Activated naive CD4-positive, alpha-beta T cell treated with anti-CD3 and anti-CD28 coated beads, Interleukin-2, amount 50 U/mL, for 72 hours (primary cell): Measurements from ENCODE around the gene KRCC1. TPM values are rescaled to one million over a fixed set of nuclear protein-coding genes. Genes with fewer than 3 reads are reported as not detected.

Source experiments
- ATAC-seq, 2 donors: fragments of 150-1000 bp; cut with Tn5 transposase; 2 replicates each; pipeline ENCODE4 v1.10.0; 2021; ENCODE audit warnings: mild to moderate bottlenecking in 2 of 2, moderate library complexity in 2 of 2
- DNase-seq, 2 donors: peaks; one replicate each; pipeline ENCODE4 v3.0.0; 2021 to 2022; ENCODE audit warnings: low spot score in 2 of 2
- H3K27ac Mint-ChIP-seq, 2 donors: one replicate each; pipeline ENCODE4 v1.8.0; 2022; ENCODE audit warnings: mild to moderate bottlenecking in 2 of 2, mixed read lengths in 2 of 2
- H3K36me3 Mint-ChIP-seq, 2 donors: one replicate each; pipeline ENCODE4 v1.8.0; 2022; ENCODE audit warnings: mixed read lengths in 2 of 2
- H3K9me3 Mint-ChIP-seq, 2 donors: one replicate each; pipeline ENCODE4 v1.8.0; 2022; ENCODE audit warnings: mixed read lengths in 2 of 2
- total RNA-seq, 2 donors: library from RNA; stranded (reverse); gene quantifications; one replicate each; pipeline ENCODE4 v1.2.3, GENCODE V29; 2022

Gene KRCC1
- total RNA-seq, 2 donors from 2014 or later = 1.3 to 11.7 TPM

GRCh38 chr2:88085099-88085498, 29.5 kb upstream of the KRCC1 start:
- no peak for ATAC-seq
- H3K9me3 Mint-ChIP-seq = no peaks in the 10 kb centered on the region
- peak in 1 of 2 donors; percentile 9 for DNase-seq
- H3K36me3 Mint-ChIP-seq = no peaks in the 10 kb centered on the region
- no peak overlapping the region for H3K27ac Mint-ChIP-seq

- Mint-ChIP-seq H3K9me3 (no peaks in the 10 kb centered on the region), H3K36me3 (no peaks in the 10 kb centered on the region), H3K27ac (no peak overlapping the region)
- ATAC-seq (no peak), DNase-seq (no peak)
These were observed 27.2 kb upstream of the KRCC1 start for GRCh38 chr2:88082781-88083180.

DNA sequence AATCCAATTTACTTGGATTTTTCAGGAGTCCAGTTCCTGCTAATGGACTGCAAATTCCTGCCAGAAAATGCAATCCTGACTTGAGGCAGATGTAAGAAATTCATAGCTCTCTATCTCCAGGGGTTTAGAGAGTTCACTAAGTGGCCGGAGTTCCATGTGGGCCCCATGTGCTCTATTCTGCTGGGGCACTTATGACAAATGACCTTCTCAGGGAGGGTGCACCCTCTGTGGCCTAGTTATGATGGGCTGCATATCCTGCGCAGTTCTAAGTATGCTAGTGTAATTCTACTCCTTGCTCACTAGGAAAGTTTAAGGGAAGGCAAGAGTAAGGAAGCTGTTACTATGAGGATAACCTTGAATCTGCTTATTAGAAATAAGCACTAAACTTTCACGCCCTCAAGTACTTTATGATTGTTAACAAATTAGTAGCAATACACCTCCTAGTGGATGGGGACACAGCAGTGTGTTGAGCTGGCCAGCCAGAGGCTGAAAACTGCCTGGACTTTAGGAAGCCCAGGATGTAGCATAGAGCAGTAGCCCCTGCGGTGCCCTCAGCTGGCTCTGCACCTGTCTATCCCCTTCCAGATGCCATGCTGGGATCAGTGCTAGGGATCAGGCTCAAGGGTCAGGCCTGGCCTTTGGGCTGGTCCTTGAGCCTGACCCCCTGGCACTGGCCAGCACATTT, 26.5 kb upstream of the KRCC1 start:
- DNase-seq (peak in 1 of 2 donors; percentile 31), ATAC-seq (no peak)
- Mint-ChIP-seq H3K9me3 (no peaks in the 10 kb centered on the region), H3K27ac (no peak overlapping the region), H3K36me3 (no peaks in the 10 kb centered on the region)

GRCh38 chr2:88080545-88080944, 25.0 kb upstream of the KRCC1 start:
- ATAC-seq (no peak), DNase-seq (peak in 1 of 2 donors; percentile 7)
- Mint-ChIP-seq H3K27ac (no peak overlapping the region), H3K36me3 (no peaks in the 10 kb centered on the region), H3K9me3 (no peaks in the 10 kb centered on the region)

GRCh38 chr2:88078643-88079172, 23.1 kb upstream of the KRCC1 start:
- no peak for ATAC-seq
- no peak for DNase-seq
- no peaks in the 10 kb centered on the region for H3K36me3 Mint-ChIP-seq
- H3K27ac Mint-ChIP-seq = no peak overlapping the region
- no peaks in the 10 kb centered on the region for H3K9me3 Mint-ChIP-seq

- Mint-ChIP-seq H3K36me3 (no peaks in the 10 kb centered on the region), H3K27ac (no peak overlapping the region), H3K9me3 (no peaks in the 10 kb centered on the region)
- DNase-seq (no peak), ATAC-seq (no peak)
These were observed 21.5 kb upstream of the KRCC1 start for GRCh38 chr2:88077080-88077479.

GRCh38 chr2:88074854-88075292, 19.3 kb upstream of the KRCC1 start:
- H3K9me3 Mint-ChIP-seq = no peaks in the 10 kb centered on the region
- ATAC-seq = no peak

GRCh38 chr2:88074150-88074549, 18.6 kb upstream of the KRCC1 start:
- Mint-ChIP-seq H3K9me3 (no peaks in the 10 kb centered on the region), H3K27ac (no peak overlapping the region), H3K36me3 (no peaks in the 10 kb centered on the region)
- DNase-seq (no peak), ATAC-seq (no peak)

More at GRCh38 chr2:88074854-88075292, 19.3 kb upstream of the KRCC1 start:
- no peak for DNase-seq
- Mint-ChIP-seq H3K36me3 (no peaks in the 10 kb centered on the region), H3K27ac (no peak overlapping the region)

DNA sequence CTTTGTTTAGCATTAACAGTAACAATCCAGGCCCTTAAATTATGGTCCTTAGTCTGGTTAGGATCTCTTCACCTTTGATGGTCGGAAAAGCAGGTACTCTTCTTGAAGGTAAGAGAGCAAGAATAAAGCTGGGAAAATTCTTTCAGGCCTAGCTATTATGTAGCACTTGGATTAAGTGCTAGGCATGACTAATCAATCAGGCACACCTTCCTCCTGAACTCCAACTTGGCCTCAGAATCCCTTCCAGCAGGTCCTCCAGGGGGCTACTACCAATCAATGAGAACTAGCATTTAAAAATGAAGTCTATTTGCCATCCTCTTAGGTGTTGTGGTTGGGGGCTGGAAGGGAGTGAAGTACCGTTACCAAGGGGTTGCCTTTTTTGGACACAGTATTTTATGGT, 15.8 kb upstream of the KRCC1 start:
- ATAC-seq (no peak), DNase-seq (no peak)
- Mint-ChIP-seq H3K27ac (no peak overlapping the region), H3K36me3 (no peaks in the 10 kb centered on the region), H3K9me3 (no peaks in the 10 kb centered on the region)

GRCh38 chr2:88070055-88070454, 14.5 kb upstream of the KRCC1 start:
- no peak for ATAC-seq
- Mint-ChIP-seq H3K27ac (no peak overlapping the region), H3K36me3 (no peaks in the 10 kb centered on the region)

GRCh38 chr2:88069117-88069516, 13.5 kb upstream of the KRCC1 start:
- DNase-seq (no peak), ATAC-seq (no peak)
- no peak overlapping the region for H3K27ac Mint-ChIP-seq
- H3K9me3 Mint-ChIP-seq = no peaks in the 10 kb centered on the region
- no peaks in the 10 kb centered on the region for H3K36me3 Mint-ChIP-seq

More at GRCh38 chr2:88070055-88070454, 14.5 kb upstream of the KRCC1 start:
- H3K9me3 Mint-ChIP-seq = no peaks in the 10 kb centered on the region
- no peak for DNase-seq

GRCh38 chr2:88068044-88068443, 12.5 kb upstream of the KRCC1 start:
- DNase-seq (no peak), ATAC-seq (no peak)
- Mint-ChIP-seq H3K27ac (no peak overlapping the region), H3K36me3 (no peaks in the 10 kb centered on the region), H3K9me3 (no peaks in the 10 kb centered on the region)

DNA sequence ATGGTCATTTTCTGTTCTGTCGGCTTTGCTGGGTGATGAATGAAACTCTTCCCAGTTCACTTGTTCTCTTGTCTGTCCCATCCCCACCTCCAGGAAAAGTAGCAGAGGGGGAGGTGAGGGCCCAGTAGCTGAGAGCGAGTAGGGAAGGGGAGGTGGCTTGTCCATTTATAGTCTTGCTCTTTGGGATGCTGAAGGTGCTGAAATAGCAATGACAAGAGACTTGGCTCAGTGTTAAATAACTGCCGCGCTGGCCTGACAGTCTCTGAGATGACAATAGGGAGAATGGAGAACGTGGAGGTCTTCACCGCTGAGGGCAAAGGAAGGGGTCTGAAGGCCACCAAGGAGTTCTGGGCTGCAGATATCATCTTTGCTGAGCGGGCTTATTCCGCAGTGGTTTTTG, 12.0 kb upstream of the KRCC1 start, which contains the start of gene SMYD1:
SMYD1 (plus strand) TSS at position 228 of the 400 bp plus-strand sequence; CDS start at position 268, 40 bp downstream.
- no peaks in the 10 kb centered on the region for H3K9me3 Mint-ChIP-seq
- ATAC-seq = no peak
- DNase-seq = no peak
- no peaks in the 10 kb centered on the region for H3K36me3 Mint-ChIP-seq
- no peak within 1 kb of the TSS for H3K27ac Mint-ChIP-seq

- ATAC-seq = no peak
- no peak overlapping the region for H3K27ac Mint-ChIP-seq
- DNase-seq = no peak
- H3K36me3 Mint-ChIP-seq = no peaks in the 10 kb centered on the region
- H3K9me3 Mint-ChIP-seq = no peaks in the 10 kb centered on the region
These were observed 11.6 kb upstream of the KRCC1 start for GRCh38 chr2:88067189-88067588.

DNA sequence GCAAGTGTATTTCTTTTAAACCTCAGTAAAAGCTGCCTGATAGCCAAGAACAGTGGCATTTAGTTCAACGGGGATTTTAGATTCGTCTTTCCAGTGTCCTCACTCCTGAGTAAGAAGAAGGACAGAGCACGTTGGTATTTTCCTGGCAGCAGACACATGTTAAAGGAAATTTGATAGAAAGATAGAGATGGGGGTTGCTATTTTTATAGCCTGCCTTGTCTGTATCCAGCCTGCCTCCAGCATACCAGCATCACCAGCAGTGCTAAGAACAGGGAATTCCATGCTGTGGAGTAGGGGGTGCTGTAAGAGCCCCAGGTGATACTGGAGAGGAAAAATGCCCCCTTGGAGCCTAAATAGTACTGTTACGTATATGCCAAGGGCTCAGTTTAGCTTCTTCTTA, 11.0 kb upstream of the KRCC1 start:
- no peak for DNase-seq
- H3K9me3 Mint-ChIP-seq = no peaks in the 10 kb centered on the region
- H3K27ac Mint-ChIP-seq = no peak overlapping the region
- ATAC-seq = no peak
- H3K36me3 Mint-ChIP-seq = no peaks in the 10 kb centered on the region

GRCh38 chr2:88061295-88061694, 5.7 kb upstream of the KRCC1 start:
- no peak for ATAC-seq
- Mint-ChIP-seq H3K9me3 (no peaks in the 10 kb centered on the region), H3K36me3 (peaks cover 0 to 1% of the 10 kb centered on the region in 2 donors), H3K27ac (peak overlapping the region in 1 of 2 donors; percentile 29)
- DNase-seq = no peak

DNA sequence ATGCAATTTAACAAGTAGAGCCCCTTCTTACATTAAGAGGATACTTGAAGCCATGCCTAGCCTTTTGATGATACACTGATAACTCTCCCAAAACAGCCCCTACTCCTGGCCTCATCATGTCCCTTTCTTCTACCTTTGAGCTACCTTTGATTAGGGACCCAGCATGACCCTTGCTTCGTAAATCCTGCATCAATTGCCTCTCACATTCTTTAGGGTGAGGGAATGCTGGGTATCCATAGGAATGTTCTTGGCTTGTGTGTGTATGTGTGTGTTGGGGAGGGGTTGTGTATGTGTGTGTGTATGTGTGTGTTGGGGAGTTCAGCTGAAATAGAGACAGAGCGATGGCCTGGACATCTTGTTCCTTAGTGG, 5.3 kb upstream of the KRCC1 start:
- DNase-seq = no peak
- Mint-ChIP-seq H3K36me3 (peaks cover 2 to 5% of the 10 kb centered on the region in 2 donors), H3K9me3 (no peaks in the 10 kb centered on the region), H3K27ac (no peak overlapping the region)
- peak in 1 of 2 donors; percentile 17 for ATAC-seq
